ENCODE results near the gene IFNE. TPM values are rescaled to one million over a fixed set of nuclear protein-coding genes. Genes with fewer than 3 reads are reported as not detected.
"Not testable (repeated sequence)": the region's sequence is repeated elsewhere in the genome, so short reads cannot be mapped to it uniquely, and the experiment has no call there.

Gene IFNE
- total RNA-seq, 1 donor from 2014 or later = not detected

- no peak overlapping the region for H3K4me3 ChIP-seq
- no peaks in the 10 kb centered on the region for H3K4me1 ChIP-seq
- H3K27me3 ChIP-seq = no peaks in the 10 kb centered on the region
- DNase-seq = no peak
- no peak overlapping the region for H3K27ac ChIP-seq
- ATAC-seq = no peak
- H3K36me3 ChIP-seq = no peaks in the 10 kb centered on the region
- TF ChIP-seq, protein P1, sequence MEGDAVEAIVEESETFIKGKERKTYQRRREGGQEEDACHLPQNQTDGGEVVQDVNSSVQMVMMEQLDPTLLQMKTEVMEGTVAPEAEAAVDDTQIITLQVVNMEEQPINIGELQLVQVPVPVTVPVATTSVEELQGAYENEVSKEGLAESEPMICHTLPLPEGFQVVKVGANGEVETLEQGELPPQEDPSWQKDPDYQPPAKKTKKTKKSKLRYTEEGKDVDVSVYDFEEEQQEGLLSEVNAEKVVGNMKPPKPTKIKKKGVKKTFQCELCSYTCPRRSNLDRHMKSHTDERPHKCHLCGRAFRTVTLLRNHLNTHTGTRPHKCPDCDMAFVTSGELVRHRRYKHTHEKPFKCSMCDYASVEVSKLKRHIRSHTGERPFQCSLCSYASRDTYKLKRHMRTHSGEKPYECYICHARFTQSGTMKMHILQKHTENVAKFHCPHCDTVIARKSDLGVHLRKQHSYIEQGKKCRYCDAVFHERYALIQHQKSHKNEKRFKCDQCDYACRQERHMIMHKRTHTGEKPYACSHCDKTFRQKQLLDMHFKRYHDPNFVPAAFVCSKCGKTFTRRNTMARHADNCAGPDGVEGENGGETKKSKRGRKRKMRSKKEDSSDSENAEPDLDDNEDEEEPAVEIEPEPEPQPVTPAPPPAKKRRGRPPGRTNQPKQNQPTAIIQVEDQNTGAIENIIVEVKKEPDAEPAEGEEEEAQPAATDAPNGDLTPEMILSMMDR (IDR thresholded peaks at IDR 0.05) = no peak
- intact Hi-C loops (cut with DNase I) = no loop called here
- no peaks in the 10 kb centered on the region for H3K9me3 ChIP-seq
Observed at GRCh38 chr9:21450733-21451394, 31.2 kb downstream of the IFNE start.

DNA sequence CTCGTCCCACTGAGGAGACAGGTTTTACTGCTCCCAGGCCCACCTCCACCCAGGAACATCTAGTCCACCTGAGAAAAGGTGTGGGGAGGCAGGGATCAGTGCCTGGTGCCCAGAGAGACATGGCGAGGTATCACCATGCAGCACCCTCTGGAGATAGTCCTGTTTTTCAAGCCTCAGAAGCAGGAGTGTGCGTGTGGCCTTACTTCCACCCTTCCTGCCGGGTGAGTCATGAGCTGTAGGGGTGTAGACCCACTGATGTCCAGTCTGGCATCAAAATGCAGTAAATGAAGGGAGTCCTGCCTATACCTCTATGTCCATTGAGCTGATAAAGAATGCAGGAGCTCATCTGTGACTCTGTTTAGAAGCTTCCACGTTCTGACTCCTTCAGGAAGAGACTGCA lies 32.8 kb downstream of the IFNE start:
- H3K27me3 ChIP-seq; H3K9me3 ChIP-seq; H3K27ac ChIP-seq; ATAC-seq; H3K4me1 ChIP-seq; intact Hi-C loops (cut with DNase I); DNase-seq; H3K4me3 ChIP-seq; H3K36me3 ChIP-seq: not testable (repeated sequence)

DNA sequence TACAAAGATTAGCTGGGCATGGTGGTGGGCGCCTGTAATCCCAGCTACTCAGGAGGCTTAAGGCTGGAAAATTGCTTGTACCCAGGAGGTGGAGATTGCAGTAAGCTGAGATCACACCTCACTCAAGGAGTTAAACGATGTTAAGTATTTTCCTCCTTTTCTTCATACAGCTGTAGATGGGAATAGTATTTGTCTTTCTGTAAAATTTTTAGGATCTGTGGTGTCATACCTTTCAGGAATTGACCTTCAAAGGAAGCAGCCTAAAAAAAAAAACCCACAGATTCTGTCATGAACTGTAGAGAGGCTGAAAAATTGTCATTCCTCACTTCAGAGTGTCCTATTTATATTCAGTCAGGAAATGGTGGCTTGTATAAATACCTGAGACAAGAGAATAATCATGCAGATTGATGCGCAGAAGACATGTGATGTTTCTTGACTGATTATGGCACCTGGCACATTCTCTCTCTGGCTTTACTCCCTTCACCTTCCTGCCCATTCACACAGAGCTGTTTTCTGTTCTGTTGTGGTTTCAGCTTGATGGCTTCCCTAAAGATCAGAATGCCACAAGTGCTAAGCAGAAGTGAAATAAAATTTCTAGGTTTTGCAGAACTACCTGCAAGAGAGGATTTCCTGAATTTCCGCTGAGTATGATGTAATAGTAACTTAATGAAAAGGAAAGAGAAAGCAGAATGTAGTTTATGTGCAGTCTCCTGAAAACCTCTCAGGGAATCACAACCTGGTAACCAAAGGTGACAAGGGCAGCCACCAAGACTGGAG lies 38.1 kb downstream of the IFNE start:
- Histone ChIP-seq H3K9me3 (no peaks in the 10 kb centered on the region), H3K4me3 (no peak overlapping the region), H3K27me3 (no peaks in the 10 kb centered on the region), H3K4me1 (no peaks in the 10 kb centered on the region), H3K36me3 (no peaks in the 10 kb centered on the region), H3K27ac (no peak overlapping the region)
- intact Hi-C loops (cut with DNase I) = no loop called here
- DNase-seq = no peak
- TF ChIP-seq, protein P1 (IDR thresholded peaks at IDR 0.05) = no peak
- peak; percentile 67 for ATAC-seq

- no peak for ATAC-seq
- intact Hi-C loops (cut with DNase I) = no loop called here
- Histone ChIP-seq H3K4me3 (no peak within 1 kb of the TSS), H3K36me3 (no peaks in the 10 kb centered on the region), H3K27ac (no peak within 1 kb of the TSS), H3K4me1 (no peaks in the 10 kb centered on the region), H3K9me3 (no peaks in the 10 kb centered on the region), H3K27me3 (peaks cover 4% of the 10 kb centered on the region)
- no peak for DNase-seq
- TF ChIP-seq, protein P1 (IDR thresholded peaks at IDR 0.05) = no peak
Observed at GRCh38 chr9:21440139-21440538, 42.0 kb downstream of the IFNE start, which contains the start of gene IFNA1. IFNA1 (plus strand) TSS chr9:21440439; CDS start chr9:21440508, 69 bp downstream.

- H3K36me3 ChIP-seq; ATAC-seq; H3K4me1 ChIP-seq; H3K9me3 ChIP-seq; H3K4me3 ChIP-seq; DNase-seq; intact Hi-C loops (cut with DNase I); H3K27ac ChIP-seq; H3K27me3 ChIP-seq: not testable (repeated sequence)
Observed at GRCh38 chr9:21435015-21435383, 47.1 kb downstream of the IFNE start.

- intact Hi-C loops (cut with DNase I) = no loop called here
- TF ChIP-seq, protein P1 (IDR thresholded peaks at IDR 0.05) = peak; percentile 48
- Histone ChIP-seq H3K27ac (no peak overlapping the region), H3K4me1 (no peaks in the 10 kb centered on the region), H3K27me3 (peaks cover 4% of the 10 kb centered on the region), H3K9me3 (no peaks in the 10 kb centered on the region), H3K36me3 (no peaks in the 10 kb centered on the region), H3K4me3 (no peak overlapping the region)
- ATAC-seq (no peak), DNase-seq (no peak)
Observed at GRCh38 chr9:21434202-21435014, 47.7 kb downstream of the IFNE start.
